HG03025 (cell line): Measurements from ENCODE around the gene ROBO4.

Experiments used
- ATAC-seq: cut with Tn5 transposase; IDR thresholded peaks from one replicate; pipeline ENCODE4 v1.9.1; 2021; ENCODE audit warnings: mild to moderate bottlenecking, moderate library complexity; ENCODE audit not compliant: unreplicated experiment, low FRiP score

ROBO4 gene

DNA sequence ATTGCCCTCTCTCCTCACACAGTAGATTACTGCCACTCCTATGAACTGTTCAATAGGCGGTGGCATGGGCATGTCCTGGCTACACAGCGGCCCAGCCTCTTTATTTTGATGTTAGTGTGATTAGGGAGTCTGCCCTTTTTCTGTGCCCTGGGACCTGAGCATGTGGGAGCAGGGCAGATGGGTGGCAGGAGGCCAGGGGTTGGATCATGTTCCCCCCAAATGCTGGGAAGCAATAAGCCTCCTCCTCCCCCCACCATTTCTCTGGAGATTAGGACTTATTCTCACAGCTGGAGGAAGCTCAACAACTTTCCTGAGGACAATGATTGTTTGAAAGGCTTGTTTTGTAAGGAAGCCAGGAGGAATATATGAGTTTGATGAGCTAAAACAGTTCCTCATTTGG is 22.2 kb upstream of the ROBO4 start:
- no peak for ATAC-seq

DNA sequence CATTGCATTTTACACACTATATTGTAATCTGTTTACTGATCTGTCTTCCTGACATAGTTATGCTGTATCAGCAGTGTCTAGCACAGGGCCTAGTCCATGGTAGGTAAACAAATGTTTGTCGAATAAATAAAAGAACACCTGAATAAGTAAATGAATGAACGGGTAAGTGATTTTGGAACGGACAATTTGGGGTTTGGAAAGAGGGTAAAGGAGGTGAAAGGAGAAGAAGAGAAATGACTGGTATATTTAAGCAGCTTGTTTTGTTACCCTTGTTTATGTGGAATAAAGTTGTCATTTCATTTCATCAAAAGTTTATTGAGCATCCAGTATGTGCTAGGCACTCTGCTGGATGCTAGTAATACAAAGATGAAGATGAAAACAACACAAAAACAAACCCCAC is 21.3 kb upstream of the ROBO4 start, which contains the start of gene HEPN1:
TSS of gene HEPN1 (plus strand) at position 301 of the 400 bp plus-strand sequence.
- ATAC-seq, result no peak

DNA sequence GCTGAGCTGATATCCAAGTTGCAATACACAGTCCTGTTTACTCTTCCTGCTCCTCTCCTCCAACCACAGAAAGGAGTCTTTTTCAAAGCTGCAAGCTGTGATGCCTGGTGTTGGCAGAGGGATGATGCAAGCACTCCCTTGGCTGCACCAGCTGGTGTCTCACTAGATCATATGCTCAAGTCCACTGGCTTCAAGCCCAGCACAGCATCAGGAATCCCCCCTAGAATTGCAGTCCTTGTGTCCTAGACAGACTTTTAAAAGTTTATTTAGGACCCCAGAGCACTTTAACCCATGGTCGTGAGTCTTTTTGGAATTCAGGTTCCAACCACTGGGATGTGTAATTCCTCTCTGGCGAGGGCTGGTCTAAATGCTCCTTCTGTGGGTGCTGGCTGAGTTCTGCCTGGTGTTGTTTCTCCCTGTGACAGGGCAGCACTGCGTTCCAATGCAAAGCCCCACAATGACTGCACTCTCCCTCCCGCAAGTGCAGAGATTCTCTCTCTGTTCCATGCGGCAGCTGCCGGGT is 19.5 kb upstream of the ROBO4 start:
- ATAC-seq, result no peak

DNA sequence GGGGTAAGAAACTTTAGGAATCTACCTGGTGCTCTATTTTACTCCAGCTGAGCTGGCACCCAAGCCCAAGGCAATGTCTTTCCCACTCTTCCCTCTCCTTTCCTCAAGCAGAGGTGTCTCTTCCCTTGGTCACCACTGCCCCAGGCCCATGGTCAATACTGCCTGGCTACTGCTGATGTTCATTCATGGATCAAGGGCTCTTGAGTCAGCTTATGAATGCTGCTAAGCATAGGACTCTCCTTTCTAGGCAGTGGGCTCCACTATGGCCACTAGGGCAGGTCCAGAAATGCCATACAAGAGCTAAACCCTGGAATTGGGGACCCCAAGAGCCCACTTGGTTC is 18.7 kb upstream of the ROBO4 start:
- ATAC-seq, result no peak

DNA sequence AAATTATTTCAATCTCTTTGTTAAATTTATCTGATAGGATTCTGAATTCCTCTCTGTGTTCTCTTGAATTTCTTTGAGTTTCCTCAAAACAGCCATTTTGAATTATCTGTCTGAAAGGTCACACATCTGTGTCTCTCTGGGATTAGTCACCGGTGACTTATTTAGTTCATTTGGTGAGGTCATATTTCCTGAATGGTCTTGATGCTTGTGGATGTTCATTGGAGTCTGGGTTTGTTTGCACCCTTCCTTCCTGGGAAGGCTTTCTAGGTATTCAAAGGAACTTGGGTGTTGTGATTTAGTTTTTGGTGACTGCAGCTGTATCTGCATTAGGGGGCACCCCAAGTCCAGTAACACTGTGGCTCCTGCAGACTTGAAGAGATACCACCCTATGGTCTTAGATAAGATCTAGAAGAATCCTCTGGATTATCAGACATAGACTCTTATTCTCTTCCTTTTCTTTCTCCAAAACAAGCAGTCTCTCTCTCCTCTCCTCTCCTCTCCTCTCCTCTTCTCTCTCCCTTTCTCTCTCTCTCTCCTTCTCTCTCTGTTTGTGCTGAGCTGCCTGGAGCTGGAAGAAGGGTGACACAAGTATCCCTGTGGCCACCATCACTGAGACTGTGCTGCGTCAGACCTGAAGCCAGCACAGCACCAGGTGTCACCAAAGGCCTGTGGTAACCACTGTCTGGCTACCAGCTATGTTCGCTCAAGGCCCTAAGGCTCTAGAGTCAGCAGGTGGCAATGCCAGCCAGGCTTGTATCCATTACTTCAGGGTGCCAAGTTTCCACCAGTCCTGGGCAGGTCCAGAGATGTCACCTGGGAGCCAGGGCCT is 18.1 kb upstream of the ROBO4 start:
- ATAC-seq, result no peak

DNA sequence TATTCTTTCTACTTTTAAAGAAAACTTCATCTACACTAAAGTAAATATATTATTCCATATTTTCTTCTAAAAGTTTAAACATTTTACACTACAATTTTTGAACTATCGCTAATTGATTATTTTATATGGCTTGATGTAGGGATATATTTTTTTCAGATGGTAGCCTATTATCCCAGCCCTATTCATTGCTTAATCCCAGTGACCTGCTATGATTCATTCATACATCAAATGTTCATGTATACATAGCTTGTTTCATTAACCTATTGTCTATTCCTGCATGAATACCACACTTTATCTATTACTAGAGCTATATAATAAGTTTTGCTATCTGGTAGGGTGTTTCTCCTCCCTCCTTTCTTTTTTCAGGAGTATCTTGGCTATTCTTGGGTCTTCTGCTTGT is 5.0 kb upstream of the ROBO4 start:
- no peak for ATAC-seq

DNA sequence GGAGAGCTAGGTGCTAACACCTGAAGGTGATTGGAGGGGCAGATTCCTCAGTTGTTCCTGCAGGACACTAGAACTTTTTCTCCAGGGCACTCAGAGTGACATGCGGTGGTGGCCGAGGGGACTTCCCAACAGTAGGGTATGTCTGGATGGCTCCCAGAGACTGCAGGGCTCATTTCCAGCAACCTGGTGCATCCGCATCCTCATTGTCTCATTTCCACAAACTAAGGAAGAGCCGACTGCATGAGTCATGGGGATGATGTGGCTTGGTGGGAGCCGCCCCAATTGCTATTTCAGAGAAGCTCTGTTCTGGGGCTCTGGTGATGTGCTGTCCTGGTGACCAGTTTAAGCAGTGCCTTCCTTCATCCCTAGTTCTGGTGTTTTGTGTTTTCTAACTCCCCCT is 2.8 kb upstream of the ROBO4 start:
- ATAC-seq, result no peak

DNA sequence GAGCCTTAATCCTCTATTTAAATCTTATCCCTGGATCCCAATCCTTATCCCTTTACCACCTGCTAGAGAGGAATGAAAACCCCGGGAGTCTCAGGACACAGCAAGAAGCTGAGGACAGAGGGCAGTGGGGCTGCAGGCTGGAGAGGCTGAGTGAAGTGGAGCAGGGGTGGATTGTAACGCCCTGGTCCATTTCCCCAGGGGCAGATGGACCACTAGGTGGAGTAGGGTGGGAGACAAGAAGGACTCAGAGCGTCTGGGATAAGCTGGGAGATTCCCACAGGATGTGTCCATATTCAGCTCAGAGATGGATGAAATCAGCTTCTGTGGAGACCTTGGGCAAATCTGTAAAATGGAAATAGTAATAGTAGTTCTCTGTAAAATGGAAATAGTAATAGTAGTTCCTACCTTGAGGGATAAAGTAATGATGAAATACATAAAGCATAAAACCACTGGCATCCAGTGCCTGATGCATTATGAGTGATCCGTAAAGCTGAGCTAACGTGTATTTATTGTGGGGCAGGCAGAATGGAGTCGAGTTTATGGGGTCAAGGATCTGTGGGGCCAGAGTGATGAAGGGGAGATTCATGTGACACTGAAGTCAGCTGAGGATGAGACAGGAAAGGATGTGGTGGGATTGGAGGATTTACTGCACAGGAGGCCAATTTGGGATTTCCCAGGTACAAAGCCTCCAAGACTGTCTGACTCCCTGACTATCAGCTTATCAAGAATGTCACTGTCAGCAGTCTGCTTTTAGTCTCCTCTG is 1.9 kb upstream of the ROBO4 start:
- no peak for ATAC-seq

DNA sequence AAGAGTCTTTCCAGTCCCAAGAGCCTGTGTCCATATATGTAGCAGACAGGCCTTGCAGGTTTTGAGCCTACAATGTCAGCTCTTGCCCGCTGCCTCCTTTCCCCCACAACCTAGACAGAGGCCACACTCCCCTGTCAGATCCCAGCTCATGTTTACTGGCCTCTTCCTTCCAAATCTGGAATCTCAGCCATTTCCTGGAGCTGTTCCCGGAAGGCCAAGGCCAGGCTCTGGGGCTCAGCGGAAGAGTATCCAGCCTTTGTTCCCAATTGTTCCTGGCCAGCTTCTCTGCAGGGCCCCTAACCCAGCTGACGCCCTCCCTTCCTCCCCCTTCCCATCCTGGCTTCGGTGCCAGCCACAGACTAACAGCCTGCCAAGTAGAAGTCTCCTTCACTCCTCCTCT is 1.0 kb upstream of the ROBO4 start:
- no peak for ATAC-seq

DNA sequence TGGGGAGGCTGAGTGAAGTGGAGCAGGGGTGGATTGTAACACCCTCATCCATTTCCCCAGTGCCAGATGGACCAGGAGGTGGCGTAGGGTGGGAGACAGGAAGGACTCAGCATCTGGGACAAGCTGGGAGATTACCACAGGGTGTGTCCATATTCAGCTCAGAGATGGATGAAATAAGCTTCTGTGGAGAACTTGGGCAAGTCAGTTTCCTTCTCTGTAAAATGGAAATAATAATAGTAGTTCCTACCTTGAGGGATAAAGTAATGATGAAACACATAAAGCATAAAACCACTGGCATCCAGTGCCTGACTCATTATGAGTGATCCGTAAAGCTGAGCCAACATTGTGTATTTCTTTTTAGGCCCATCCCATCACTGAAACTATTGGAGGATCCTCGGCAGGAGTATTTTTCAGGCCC is 607 bp upstream of the ROBO4 start:
- no peak for ATAC-seq

DNA sequence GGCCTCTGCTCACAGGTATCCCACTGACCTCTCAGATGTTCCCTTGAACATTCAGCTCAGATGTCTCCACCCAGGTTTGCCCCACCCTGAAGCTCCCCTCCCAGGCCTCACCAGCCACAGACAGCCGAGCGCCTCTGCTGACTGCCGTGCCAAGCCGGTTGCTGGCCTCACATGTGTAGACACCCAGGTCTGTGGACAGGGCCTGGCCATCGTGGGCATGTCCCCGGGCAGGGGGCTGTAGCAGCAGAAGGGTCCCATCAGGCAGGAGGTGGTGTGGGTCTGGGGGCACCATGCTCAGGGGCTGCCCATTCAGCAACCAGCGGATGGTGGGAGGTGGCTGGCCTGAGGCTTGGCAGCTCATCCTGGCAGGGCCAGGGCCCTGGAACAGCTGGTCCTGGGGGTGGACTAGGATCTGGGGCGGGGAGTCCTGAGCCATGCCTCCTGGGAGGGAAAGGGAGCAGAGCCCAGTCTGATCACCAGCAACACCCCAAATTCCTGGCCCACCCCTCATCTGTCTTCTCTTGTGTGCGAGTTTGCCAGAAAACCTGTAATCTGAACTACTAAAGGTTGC is 759 bp downstream of the ROBO4 start:
- ATAC-seq, result no peak

DNA sequence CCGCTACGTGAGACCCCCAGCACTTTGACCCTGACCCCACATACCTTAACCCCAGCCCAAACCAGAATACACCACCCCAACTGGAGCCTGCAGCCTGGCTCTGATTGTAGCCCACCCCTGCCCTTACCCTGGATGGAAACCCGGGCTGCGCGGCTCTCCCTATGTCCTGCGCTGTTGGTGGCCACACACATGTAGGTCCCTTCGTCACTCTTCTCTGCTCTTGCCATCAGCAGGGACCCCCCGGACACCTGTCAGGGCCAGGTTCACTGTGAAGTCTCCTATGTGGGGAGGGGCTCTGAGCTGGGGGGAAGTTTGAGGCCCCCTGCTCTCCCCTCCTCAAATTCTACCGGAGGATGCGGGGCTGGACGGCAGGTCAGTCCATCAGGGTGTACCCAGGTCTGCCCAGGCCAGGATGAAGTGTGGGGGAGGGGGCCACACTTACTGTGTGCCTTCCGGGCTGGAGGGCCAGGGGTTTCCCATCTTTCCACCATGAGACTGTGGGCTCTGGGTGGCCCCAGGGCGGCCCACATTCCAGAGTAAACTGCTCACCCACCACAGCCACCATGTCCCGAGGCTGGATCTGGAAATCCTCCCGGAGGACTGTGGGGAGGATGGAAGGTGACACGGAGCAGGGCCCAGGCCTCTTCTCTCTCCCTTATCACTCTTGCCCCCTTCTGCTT is 1.5 kb downstream of the ROBO4 start:
- no peak for ATAC-seq

DNA sequence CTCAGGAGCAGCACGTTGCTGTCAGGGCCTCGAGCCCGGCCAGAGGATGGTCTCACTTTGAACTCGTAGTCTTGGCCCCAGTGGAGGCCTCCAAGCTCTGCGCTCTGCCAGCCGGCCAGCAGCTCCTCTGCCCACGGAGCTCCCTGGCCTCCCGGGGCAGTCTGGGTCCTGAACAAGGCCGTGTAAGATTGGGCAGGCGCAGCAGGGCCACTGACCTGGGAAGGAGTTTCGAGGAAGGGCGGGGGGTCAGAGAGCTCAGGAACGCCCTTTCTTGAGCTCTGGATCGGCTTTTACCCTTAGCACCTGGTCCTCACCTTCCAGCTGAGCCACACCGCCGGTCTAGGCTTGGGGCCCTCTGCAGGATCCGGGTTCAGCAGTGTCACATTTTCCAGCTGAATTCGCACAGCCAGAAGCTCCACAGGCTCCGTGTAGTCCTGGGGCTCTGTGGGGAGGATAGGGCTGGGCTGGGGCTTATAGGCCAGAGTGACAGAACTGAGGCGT is 2.1 kb downstream of the ROBO4 start:
- no peak for ATAC-seq

DNA sequence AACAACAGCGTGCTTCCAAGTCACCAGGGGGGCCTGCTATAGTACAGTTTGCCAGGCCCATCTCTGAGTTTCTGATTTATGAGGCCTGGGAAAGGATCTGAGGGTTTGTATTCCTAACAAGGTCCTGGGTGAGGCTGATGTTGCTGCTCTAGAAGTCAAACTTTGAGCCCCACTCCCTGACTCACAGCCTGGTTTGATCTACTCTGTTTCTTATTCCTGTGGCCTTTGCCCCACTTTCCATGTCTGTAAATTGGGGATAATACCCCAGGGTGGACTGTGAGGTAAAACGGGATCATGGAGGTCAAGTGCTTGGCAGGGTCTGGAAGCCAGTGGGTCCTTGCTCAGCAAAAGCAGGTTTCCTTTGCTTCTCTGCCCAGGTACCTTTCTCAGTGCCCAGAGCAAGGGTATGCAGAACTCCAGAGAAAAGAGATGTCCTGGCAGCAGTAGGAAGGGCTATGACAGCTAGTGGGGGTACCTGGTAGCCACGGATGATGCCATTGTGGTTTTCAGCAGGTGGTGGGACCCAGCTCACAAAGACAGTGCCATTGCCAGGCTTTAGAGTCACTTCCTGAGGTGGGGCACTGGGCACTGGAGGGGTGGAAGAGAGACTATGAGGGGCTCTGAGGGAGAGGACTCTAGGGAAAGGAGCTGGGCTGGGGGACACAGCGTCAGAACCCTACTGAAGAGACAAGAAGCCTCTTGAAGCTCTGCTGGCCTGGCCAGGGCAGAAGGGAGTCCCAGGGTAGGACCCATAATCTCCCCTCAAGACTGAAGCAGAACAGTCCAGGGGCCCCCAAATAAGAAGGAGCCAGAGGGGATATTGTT is 2.8 kb downstream of the ROBO4 start:
- ATAC-seq, result no peak

DNA sequence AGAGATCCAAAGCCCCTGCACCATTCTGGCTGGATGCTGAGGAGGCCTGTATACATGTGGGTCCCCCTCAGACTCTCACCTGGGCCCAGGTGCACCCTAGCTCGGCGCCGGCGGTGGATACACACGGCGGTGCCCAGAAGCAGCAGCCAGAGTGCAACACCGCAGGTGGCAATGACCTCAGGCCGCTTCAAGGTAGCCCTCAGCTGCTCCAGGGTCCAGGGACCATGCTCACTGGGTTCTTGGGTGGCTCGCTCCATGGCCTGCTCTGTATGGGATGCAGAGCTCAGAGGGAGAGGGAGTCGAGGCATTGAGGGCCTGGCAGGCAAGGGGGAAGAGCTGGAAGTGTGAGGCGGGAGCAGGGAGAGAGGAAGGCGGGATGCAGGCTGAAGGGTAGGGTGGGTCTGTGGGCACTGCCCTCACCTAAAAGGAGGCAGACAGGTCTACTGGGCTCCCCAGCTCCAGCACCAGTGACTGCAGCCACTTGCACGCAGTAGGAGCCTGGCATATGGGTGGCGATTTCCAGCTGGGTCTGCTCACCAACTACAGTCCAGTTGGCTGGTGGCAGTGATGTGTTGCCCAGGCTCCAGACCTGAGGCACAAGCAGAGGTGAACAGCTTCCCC is 3.8 kb downstream of the ROBO4 start:
- ATAC-seq, result no peak

DNA sequence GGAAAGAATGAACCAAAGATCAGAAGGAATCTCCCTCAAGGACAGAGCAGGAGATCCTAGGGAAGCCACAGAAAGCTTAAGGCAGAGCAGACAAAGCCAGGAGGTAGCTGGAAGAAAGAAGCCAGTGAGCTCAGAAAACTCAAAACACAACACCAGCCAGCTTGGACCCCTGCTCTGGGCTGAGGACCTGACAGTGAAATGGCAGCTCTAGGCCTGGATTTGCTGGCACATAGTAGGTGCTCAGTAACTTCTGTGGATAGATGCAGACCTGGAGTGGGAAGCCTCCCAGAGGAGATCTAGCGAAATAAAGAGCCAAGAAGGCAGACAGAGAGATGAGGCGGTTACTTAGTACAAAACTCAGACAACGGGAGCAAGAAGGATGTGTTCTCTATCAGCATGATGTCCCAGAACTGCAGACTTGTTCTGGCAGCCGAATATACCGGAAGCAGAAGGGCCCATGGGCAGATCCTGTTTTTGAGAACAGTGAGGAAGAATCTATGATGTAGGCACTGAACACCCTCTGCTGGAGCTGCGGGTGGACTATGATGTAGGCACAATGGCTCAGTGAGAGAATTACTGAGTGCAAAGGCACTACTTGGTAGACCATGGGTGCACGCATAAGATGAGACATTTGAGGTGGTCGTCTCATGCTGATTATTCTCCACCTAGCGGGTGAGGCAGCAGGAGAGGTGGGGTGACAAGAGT is 4.8 kb downstream of the ROBO4 start:
- ATAC-seq, result no peak

DNA sequence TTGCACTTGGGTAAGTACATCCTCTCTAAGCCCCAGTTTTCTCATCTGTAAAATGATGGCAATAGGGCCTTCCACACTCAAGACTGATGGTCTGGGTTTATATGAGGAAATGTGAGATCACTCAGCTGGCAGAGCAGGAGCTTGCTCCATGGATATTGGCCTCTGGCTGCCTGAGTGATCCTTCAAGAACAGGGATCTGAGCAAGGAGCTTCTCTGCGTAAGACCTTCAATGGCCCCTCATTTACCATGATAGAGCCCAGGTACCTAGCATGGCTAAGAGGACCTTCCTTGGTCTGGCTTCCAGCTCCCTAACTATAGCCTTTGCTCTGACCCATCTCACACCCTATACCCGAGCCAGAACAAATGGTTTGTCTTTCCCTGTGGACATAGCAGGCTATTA is 5.5 kb downstream of the ROBO4 start:
- ATAC-seq, result no peak

DNA sequence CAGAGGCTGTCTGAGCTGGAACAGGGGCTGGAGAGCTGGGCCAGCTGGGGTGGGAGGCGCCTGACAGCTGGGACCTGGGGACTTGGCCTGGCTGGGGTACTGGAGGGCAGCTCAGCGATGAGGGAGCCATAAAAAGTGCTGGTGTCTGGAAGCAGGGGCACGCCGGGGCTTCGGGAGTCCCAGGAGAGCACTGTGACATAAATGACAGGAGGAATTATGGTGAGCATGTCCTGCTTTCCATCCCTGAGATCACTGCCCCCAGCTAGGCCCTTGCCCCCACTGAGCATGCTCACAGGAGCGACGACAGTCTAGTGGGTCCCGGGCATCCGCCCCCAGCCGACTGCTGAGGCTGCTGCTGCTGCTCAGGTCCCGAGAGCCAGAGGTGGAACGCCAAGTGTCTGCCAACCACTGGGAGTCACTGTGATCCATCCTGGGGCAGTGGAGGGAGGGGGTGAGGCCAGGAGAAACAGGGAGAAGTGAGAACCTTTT is 6.2 kb downstream of the ROBO4 start:
- no peak for ATAC-seq
